Fibroblast of skin of right biceps (primary cell): Measurements from ENCODE around the gene EXOSC5.
"Not testable (repeated sequence)": the region's sequence is repeated elsewhere in the genome, so short reads cannot be mapped to it uniquely, and the experiment has no call there.

Experiments
- DNase-seq: peaks from one replicate; pipeline ENCODE4 v3.0.0-alpha.2; 2013

The EXOSC5 gene

DNA sequence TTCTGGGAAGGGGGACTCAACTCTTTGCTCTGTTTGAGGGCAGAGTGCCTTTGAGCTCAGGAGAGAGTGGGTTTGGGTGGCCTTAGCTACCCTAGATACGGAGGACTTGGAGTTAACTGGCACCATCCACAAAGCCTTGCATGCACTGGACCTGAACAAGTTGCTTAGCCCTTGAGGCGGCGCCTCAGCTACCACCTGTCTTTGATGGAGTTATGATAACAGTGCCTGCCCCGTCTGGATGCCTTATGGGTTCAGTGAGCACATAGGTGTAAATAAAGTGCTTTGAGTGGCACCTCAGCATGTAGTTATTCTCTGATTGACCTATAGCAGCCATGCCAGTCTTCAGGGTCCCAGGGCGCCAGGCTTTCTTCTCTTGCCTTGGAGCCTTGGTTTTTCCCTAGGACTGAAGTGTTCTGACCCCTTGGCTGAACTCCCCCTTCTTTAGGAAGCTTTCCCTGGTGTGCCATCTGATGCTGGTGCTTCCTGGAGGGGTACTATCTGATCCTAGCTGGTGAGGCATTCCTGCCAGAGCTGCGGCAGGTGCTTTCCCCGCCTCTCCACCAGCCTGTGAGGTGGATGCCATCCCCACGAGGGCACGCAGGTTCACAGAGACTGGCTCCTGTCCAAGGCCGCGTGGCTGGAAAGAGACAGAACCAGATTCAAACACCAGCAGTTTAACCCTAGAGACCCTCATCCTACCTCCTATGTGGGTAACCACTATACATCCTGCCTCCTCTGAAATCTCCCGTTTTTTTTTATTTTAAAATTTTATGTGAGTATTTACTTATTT, 6.2 kb upstream of the EXOSC5 start:
- no peak for DNase-seq

DNA sequence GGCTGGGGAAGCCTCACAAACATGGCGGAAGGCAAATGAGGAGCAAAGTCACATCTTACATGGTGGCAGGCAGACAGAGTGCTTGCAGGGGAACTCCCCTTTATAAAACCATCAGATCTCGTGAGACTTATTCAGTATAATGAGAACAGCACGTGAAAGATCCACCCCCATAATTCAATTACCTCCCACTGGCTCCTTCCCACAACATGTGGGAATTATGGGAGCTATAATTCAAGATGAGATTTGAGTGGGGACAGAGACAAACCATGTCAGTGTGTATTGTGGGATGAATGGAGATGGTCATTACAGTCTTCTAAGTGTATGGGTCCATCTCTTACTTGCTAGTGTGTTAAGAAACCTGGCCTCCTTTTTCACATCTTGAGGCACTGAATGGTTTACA, 4.9 kb upstream of the EXOSC5 start:
- DNase-seq = no peak

DNA sequence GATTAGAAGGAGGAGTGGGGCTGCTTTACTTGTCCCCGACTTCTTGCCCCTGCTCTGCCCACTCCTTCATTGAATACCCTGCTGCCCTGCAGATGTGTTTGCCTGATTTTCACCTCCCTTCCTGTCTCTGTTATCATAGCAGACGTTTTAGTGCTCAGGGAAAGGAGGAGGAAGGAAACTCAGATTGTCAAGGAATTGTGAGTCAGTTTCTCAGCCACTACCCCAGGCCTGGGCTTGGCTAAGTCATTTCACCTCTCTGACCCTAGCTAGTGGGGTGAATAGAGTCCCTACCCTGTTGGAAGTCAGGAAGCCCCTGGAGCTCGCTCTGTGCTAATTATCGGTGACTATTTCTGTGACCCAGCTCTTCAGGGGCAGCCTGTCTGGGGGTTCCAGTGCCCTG, 4.3 kb upstream of the EXOSC5 start:
- no peak for DNase-seq

DNA sequence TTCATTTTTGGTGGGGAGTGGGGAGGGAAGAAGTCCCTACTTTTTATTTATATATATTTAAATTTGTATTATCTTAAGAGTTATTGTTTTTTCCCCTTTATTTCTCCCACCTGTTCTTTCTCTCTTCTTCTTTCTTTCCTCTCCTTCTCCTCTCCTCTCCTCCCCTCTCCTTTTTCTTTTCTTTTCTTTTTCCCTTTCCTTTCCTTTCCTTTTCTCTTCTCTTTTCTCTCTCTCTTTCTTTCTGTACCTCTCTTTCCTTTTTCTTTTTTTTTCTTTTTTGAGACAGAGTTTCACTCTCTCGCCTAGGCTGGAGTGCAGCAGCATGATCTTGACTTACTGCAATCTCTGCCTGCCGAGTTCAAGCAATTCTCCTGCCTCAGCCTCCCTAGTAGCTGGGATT, 2.4 kb upstream of the EXOSC5 start:
- DNase-seq = no peak

DNA sequence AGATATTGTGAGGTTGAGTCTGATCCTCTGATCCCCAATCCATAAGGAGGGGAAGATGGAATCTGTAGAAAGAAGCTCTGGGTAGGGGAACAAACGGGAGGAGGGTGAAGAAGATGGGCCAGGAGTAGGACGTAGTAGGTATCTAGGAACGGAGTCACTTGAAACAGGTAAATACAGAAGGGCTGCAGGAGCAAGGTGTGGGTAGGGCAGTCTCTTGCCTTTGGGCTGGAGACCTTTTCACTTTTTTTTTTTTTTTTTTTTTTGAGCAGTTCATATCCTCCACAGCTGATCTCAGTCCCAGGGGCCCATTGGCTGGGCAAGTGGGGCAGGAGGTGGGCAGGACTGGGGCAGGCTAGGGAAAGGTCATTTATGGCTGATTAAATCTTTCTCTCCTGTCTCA, 1.9 kb upstream of the EXOSC5 start:
- DNase-seq = no peak

DNA sequence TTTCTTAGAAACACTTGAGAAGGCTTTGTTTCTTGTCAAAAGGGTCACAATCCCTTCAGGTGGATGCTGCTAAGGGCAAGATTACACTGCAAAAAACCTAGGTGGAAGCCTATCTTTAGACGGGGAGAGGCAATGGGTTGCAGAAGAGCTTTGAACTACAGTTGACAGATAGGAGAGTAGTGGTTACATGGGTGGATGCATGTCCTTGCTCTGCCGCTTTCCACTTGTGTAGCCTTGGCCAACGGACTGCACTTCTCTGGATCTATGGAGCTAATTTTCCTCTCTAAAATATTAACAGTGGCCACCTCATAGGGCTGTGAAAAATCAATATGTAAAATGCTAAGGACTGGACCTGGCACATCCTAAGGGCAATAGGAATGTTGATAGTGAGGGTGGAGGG, 1.4 kb upstream of the EXOSC5 start:
- no peak for DNase-seq

DNA sequence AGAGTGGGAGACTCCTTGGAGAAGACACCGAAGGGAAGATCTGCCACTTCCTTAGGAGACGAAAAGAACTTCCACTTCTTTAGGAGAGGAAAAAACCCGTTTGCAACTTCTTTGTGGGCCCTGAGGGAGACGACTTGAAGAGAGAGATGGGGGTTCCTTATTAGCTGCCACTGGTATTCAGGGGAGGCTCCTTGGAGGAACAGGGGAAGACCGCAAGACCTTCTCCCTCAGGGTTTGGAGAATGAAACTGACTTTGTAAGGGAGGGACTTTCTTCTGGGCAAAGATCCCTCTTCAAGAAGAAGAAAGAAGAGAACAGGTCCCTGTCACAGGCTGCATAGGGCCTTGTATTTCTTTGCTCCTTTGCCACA, 875 bp upstream of the EXOSC5 start:
- no peak for DNase-seq

DNA sequence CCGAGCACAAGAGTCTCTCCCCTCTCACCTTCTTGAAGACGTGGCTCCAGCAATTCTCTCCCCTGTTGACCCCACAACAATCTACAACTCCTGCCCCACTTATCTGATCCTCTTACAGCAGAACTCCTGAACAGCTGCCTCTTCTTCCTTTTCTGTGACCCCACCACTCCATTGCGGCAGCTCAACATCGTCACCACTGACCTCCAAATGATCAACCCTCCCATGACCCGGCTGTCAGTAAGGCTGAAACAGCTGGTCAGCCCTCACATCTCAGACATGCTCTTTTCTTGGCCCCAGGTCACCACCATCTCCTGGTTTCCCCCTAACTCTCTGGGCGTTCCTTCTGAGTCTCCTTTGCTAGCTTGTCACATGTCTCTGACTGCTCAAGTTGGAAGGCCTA, 1.8 kb downstream of the EXOSC5 start:
- DNase-seq = no peak

DNA sequence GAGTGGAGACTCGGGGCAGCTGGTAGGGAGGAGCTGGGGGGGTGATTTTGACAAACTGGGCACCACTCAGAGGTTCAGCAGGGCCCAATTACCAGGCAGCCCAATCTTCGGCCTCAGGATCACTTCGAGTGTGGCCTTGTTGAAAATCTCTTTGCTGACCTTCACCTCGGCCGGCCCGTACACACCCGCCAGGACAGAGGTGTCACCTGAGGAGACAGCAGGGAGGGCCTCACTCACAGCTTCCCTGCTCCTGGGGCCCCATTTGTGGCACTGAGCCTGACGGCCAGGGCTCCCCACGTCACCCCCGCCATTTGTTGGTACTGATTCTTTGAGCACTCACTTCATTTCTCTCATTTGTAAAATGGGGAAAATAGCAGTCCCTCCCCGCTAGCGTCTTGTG, 4.4 kb downstream of the EXOSC5 start:
- no peak for DNase-seq

DNA sequence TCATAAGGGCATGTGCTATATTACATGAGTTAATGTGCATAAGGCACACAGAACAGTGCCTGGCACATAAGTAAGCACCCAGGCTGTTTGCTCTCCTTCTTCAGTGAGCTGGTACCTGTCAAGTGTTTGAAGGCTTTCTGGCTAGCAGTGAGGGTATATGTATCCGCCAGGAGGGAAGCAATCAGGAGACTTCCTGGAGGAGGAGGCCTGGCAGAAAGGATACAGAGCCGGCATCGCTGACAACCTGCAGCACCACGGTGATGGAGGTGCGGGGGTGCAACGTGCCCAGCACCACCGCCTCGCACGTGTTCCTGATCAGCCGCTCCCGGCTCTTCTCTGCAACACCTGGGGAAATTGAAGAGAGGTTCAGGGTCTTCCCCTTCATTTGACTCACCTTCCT, 5.5 kb downstream of the EXOSC5 start:
- DNase-seq = no peak

DNA sequence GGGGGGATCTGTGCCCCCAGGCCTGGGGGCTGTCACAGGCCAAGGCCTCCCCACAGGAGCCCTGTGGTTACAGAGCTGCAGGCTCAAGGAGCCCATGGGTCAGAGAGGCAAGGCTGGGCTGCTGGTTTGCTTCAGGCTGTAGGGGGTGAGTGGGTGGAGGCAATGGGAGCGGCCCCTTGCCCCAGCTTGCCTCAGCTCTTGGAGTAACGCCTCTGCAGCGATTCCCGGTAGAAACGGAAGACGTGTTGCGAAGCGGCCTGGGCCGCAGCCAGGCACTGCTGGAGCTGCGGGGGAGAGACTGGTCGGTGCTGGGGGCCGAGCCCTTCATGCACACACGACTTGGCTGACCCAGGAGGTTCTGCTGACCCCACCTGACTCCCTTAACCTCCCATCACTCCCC, 10.7 kb downstream of the EXOSC5 start:
- DNase-seq = no peak

DNA sequence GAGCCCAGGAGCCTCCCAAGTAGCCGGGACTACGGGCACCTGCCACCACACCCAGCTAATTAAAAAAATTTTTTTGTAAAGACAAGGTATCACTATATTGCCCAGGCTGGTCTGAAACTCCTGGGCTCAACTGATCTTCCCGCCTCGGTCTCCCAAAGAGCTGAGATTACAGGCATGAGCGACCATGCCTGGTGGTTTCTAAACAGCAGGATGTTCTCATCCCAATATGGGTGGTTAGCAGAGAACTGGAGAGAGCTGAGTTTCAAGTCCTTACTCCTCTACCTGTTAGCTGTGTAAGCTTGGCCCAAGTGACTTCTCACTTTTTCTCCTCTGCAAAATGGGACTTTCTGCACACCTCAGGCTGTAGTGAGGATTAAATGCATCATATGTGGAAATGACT, 12.8 kb downstream of the EXOSC5 start:
- no peak for DNase-seq

DNA sequence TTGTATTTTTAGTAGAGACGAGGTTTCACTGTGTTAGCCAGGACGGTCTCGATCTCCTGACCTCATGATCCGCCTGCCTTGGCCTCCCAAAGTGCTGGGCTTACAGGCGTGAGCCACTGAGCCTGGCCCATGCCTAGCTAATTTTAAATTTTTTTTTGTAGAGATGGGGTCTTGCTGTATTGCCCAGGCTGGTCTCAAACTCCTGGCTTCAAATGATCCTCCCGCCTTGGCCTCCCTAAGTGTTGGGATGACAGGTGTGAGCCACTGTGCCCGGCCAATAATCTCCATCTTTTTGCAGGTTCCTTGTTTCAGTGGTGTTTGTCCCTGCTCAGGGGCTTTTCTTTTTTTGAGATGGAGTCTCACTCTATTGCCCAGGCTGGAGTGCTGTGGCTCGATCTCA, 15.6 kb downstream of the EXOSC5 start:
- DNase-seq = not testable (repeated sequence)

DNA sequence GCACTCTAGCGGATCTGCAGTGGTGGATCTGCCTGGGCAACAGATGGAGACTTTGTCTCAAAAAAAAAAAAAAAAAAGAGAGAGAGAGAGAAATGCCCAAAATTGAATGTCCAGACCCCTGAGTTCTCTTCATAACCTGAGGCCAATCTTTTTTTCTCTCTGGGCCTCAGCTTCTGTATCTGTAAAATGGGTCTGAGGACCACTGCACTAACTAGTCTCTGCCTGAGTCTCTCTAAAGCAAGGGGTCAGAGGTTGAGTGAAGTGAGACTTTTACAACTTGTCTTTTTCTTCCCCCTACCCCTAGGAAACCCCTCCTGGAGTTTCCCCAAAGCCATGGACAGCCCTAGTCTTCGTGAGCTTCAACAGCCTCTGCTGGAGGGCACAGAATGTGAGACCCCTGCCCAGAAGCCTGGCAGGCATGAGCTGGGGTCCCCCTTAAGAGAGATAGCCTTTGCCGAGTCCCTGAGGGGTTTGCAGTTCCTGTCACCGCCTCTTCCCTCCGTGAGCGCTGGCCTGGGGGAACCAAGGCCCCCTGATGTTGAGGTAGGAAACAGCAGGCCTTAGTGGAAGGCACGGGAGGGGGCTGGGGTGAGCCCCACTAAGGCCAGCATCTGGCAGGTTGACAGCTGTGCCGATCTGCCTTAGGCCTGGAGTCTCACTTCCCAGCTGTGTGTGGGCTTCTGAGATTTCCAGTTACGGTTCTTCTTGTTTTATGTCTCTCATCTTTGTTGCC, 19.0 kb downstream of the EXOSC5 start:
- DNase-seq = peak; percentile 29

DNA sequence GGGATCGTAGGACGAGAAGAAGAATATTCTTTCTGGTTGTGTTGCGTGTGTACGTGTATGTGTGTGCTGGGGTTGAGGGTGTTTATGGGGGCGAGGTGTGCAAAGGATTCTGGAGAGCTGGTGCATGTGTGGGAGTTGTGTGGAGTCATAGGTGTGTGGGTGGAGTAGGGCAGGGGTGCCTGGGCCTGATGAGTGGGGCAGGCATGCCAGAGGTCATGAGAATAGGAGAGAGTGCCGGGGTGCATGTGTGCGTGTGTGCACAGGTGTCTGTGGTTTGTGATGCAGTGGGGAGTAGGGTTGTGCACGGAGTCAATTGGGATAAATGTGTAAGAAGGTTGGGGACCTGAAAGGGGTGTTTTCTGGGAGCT, 20.2 kb downstream of the EXOSC5 start:
- no peak for DNase-seq

DNA sequence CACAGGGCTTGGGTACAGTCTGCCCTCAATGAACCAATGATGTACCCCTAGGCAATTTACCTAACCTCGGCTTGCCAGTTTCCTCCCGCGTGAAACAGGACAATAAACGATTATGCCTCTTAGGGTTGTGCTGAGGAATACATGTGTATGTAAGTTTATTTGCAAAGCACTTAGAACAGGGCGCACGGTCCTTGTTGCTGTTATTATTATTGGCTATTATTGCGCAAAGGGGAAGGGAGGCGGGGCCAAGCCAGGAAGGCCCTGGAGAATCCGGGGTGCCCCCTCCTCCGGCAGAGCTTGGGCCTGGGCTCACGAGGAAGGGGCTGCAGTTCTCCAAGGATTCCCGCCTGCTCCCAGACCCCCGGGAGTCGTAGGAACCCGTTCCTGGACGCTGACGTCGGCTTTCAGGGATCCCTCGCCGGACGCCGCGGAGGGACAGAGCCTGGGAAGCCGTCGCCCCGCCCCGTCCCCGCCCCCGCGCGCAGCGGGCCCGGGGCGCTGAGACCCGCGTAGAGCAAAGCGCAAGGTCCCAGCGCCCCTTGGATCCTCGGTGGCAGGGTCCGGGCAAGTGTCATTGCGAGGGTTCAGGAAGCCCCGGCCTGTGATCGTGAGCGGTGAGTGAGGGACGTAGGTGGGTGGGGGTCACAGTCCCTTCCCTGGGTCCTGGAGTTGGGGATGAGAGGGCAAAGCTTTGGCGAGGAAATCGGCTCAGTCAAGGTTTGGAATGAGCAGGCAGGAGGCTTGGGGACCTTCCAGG, 20.7 kb downstream of the EXOSC5 start, which contains the start of gene TMEM91:
Gene TMEM91 (plus strand): TSS at position 293 of the 757 bp plus-strand sequence. CDS start 1,777 bp downstream, outside the sequence.
- DNase-seq = peak; percentile 14

DNA sequence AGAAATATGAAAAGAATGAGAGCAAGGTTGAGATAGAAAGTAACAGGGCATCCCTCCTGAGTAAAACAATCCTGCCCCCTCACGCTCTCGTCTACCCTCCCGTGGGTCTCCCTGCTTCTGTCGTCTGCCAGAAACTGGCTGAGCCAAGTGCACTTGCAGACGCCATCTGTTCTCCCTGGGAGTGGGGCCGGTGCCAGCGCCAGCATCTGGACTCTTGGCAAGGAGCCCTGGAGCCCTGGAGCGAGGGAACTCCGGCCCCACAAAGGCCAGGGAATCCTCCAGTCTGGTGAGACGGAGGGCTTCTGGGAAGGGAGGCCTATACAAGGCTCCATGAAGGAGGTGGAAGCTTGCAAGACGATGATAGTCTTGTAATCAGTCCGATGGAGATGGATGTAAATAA, 23.2 kb downstream of the EXOSC5 start:
- peak; percentile 82 for DNase-seq

DNA sequence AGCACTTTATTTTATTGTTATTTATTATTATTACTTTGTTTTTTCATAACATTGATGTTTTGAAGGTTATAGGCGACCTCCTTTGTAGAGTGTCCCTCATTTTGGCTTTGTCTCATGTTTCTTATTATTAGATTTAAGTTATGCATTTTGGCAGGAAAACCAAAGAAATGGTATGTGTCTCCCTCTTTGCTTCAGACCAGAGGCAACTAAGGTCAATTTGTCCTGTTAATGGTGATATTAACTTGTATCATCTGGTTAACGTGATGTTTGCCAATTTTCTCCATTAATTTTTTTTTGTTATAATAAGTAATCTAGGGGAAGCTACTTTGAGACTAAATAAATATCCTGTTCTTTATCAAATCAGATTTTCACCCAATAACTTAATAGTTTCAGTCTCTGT, 24.7 kb downstream of the EXOSC5 start:
- DNase-seq = no peak

DNA sequence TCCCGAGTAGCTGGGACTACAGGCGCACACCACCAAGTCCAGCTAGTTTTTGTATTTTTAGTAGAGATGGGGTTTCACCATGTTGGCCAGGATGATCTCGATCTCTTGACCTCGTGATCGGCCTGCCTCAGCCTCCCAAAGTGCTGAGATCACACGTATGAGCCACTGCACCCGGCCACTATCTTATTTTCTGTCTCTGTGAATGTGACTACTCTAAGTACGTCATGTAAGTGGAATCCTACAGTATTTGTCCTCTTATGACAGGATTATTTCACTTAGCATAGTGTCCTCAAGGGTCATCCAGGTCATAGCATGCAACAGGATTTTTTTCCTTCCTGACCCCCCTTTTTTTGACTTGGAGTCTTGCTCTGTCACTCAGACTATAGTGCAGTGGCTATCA, 25.6 kb downstream of the EXOSC5 start:
- DNase-seq = no peak

DNA sequence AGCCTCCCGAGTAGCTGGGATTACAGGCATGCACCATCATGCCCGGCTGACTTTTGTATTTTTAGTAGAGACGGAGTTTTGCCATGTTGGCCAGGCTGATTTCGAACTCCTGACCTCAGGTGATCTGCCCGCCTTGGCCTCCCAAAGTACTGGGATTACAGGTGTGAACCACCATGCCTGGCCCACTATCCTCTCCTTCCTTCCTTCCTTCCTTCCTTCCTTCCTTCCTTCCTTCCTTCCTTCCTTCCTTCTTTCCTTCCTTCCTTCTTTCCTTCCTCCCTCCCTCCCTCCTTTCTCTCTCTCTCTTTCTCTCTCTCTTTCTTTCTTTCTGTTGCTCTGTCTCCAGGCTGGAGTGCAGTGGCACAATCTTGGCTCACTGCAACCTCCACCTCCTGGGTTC, 26.0 kb downstream of the EXOSC5 start:
- not testable (repeated sequence) for DNase-seq

DNA sequence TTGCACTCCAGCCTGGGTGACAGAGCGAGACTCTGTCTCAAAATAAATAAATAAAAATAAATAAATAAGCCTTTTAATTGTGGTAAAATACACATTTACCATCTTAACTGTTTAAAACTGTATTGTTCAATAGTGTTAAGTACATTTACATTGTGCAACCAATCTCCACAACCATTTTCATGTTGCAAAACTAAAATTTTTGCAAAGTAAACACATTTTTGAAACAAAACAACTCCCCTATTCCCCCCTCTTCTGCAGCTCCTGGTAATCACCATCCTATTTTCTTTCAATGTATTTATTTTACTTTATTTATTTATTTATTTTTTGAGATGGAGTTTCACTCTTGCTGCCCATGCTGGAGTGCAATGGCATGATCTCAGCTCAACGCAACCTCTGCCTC, 27.4 kb downstream of the EXOSC5 start:
- DNase-seq = no peak

DNA sequence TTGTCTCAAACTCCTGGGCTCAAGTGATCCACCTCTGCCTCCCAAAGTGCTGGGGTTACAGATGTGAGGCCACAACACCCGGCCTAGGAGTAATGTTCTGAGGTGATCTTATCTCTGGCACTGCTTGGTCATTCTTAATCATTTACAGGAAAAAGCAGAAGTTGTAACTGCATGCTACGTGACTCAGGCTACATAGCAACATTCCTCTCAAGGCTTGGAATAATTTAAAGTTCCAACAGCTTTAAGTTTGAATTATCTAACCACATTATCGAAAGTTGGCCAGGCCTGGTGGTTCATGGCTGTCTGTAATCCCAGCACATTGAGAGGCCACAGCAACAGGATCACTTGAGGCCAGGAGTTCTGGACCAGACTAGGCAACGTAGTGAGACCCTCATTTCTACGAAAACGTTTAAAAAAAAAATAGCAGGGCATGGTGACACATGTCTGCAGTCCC, 29.3 kb downstream of the EXOSC5 start:
- peak; percentile 94 for DNase-seq

DNA sequence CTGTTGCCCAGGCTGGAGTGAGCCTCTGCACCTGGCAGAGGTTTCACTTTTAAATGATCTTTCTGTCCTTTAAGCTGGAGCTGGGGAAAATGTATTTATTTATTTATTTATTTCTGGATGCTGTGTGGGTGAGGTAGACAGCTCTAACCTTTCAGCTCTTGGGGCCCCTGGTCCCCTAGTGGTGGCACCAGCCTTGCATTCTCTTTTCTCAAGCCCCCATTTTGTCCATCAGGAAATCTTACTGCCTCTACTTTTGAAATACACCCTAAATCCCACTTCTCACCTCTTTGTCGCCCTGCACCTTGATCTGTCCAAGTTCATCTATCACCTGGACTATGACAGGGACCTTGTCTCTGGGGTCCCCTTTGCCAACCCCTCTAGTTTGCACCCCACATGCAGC, 31.1 kb downstream of the EXOSC5 start:
- no peak for DNase-seq
